Lung microvascular endothelial cell (primary cell): ENCODE results near the gene SIK3. TPM values are rescaled to one million over a fixed set of nuclear protein-coding genes. Genes with fewer than 3 reads are reported as not detected.
A peak's percentile ranks its signal among the peaks of the same experiment; 100 is the strongest.

Source experiments
- DNase-seq, 2 donors: peaks; one replicate each; pipeline versions ENCODE4 v3.0.0 to v3.0.0-alpha.2; 2010; ENCODE audit warnings: low read depth in 2 of 2
- total RNA-seq: library from RNA; depleted of rRNA; stranded (reverse); fragments of >200 nt; gene quantifications from 2 replicates; pipeline ENCODE4 v1.2.1, GENCODE V29; 2014

The SIK3 gene
- total RNA-seq, 1 donor from 2014 or later: 6.3 TPM

DNA sequence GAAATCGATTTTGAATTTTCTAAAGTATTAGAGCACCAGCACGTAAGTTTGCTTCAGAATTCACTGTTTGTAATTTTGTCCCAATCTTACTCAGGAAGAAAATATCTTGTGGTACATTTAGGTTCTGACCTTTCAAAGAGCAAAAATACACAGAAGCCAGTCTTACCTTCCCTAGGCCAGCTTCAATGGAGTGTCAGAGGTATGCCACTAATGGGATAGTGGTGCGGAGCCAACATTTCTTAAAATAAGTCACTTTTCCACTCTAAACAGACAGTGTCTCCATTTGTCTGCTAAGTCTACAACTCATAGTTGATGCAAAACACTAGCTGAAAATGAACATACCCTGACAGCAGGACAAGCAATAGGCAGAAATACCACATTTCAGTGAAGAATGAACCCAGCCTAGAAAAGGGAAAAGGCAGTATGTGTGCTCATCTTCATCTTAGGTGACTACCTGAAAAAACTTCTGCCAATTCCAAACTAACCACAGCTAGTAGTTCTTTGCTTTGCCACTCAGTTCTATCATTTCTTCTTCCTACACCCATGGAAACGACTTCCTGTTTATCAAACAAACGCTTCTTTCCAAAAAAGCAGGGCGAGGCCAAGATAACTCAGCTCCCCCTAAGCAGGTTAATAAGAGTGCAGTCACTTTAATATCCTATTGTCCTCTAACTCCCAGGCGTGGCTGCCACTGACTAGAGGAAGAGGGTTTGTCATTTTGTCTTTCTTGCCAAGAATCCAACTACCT is 166.8 kb downstream of the SIK3 start:
- peak; percentile 38 to 72 for DNase-seq

GRCh38 chr11:116930586-116930985 is 167.6 kb downstream of the SIK3 start:
- DNase-seq: no peak

DNA sequence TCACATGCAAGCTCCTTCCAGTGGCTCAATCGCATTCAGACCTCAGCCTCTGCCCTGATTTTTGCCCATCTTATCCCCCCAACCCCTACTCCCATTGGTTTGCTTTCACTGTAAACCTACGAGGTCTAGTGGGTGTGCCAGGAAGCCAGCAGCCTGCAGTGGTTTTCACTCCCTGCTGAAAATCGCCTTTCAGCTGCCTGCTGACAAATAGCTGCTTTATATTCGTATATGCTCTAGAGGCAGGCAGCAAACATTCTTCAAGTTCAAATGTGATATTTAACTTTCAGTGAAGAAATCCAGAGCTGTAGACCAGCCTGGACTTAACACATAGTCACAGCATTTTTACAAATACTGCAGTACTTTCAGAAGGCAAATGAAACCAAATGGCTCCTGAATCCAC is 168.1 kb downstream of the SIK3 start:
- DNase-seq: peak; percentile 30 to 33

DNA sequence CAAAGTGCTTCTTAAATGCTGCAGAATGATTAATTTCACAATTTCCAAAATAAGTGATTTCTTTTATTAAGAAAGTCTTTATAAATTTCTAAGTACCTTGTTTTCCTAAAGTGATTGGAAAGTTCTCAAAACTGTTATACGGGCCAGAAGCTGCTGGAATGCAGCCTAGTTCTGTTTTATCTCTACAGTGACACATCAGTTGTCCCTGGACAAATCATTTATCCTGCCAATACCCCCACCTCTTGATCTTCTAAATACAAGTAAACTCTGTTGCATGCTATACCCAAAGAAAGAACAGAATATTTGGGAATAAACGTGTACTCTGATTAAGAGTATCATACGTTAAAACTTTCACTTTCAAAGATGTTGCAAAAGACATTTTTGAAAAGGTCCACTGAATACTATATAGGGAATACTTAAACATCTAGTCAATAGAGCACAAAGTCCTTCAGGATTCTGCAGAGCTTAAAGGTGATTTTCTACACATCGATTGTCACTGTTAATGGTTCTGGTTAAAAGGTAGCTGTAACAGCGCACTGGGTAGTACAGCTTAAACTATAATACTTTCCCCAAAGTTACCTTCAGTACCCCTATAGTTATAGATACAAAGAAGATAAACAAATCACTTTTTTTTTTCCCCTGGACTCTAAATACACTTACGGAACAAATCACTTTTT is 168.7 kb downstream of the SIK3 start:
- peak; percentile 18 to 57 for DNase-seq

- DNase-seq: no peak
Observed at GRCh38 chr11:116928845-116929244, 169.4 kb downstream of the SIK3 start.

GRCh38 chr11:116928102-116928777 is 170.0 kb downstream of the SIK3 start:
- no peak for DNase-seq

- DNase-seq: peak in 1 of 2 donors; percentile 45
Observed at GRCh38 chr11:116927163-116927974, 170.9 kb downstream of the SIK3 start.

- DNase-seq: no peak
Observed at GRCh38 chr11:116925050-116925449, 173.2 kb downstream of the SIK3 start.

DNA sequence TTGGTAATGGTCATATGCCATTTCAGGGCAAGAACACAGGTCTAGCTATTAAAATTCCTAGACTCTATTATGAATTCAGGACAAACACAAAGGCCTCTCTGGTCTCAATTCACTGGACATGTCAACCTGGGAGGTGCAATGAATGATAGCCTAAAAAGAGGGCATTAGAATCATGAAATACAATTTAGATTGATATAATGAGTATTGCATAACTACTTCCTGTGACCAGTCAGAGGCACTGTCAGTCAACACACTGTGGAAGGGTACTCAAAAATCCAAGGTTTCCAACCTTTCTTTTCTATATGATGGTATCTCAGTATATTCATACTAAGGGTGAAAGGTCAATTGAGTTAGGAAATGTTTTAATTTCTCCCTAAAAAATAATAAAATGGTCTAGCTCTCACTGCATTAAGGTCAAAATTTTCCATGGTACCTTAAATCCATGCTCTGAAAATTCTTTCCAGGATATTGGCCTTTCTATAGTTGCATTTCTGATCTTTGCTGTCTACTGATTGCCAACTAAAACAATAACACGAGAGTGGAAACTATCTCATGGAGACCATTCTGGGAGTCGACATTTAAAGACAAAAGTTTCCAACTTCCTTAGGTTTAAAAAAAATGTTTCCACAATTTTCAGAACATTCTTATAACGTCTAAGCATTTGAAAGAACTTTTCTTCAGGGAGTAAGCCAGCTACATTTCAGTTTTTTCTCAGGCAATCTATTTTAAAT is 179.1 kb downstream of the SIK3 start:
- DNase-seq: peak in 1 of 2 donors; percentile 70

GRCh38 chr11:116917632-116918031 is 180.6 kb downstream of the SIK3 start:
- DNase-seq: no peak

- no peak for DNase-seq
Observed at GRCh38 chr11:116916886-116917285, 181.3 kb downstream of the SIK3 start.

DNA sequence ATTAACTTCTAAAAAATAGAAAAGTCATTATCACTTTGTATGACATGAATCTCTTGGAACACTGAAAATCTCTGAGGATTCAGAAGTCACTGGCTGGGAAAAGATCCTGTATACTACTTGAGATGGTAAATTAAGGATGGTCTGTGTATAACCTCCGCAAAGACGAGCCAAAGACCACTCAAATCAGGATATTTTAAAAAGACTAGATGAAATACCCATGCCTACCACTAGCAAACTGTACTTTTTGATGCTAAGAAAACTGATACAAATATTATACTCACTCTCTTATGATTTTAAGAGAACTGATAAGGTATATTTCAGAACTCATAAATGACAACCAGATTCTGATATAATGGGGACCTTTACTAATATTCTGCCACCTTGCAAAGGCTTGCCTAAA is 182.2 kb downstream of the SIK3 start:
- DNase-seq: no peak

DNA sequence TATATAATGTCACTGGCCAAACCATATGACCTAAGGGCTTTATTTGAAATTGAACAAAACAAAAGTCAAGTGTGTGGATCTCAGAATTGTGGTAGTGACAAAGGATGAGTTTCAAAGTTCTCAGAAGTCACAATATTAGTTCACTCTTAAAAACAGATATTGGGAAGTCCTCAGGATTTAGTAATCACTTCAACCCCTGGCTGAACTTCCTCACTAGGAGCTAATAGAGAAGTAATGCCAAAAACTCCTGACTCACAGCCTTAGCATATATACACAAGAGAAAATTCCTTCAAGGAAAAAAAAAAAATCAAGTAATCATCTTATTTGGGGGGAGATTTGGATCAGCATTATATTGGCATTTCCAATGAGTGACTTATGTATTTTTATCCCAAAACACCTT is 185.2 kb downstream of the SIK3 start:
- peak in 1 of 2 donors; percentile 73 for DNase-seq

DNA sequence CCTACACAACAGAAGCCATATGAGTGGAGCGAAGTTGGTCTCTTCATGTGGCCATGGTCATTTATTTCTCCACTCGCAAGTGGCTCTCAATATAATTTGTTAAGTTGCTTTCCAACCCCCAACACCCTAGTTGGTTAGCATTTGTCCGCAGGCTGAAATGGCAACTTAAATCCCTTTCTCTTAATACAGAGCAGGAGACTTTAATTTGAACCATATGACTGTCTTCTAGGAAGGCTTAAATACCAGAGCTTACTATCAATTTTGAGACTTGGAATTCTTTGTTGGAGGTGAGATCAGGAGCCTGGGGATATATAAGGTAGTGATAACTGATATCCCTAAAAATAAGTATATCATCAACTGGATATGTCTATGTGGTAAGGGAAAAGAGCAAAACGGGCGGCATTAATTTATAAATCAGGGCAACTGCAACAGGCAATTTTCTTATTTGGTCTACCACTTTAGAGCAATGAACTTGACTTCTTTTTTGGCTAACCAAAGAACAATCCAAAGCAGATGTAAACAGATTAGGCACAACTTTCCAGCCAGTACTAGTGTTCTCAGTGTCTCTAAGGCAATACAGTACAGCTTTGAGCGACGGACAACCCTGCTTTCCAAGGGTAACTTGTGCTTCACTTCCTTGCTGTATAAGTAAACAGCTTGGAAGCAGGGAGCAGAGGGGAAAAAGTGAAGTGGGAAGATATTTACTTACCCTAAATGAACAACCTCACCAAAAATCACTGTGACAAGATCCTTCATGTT is 186.1 kb downstream of the SIK3 start:
- no peak for DNase-seq

DNA sequence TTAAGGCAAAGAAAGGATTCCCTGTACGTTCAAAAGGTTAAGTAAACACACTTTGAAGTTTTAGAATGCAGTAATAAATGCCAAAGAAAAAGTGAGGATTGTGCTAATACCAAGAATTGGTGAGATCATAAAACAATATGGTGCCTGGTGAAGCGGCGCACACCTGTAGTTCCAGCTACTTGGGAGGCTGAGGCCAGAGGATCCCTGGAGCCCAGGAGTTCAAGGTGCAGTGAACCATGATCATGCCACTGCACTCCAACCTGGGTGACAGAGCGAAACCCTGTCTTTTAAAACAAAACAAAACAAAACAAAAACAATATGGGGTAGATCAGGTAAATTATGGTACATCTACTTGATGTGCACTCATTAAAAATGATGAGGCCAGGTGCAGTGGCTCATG is 187.4 kb downstream of the SIK3 start:
- DNase-seq: no peak

- no peak for DNase-seq
Observed at GRCh38 chr11:116910378-116910777, 187.8 kb downstream of the SIK3 start.

DNA sequence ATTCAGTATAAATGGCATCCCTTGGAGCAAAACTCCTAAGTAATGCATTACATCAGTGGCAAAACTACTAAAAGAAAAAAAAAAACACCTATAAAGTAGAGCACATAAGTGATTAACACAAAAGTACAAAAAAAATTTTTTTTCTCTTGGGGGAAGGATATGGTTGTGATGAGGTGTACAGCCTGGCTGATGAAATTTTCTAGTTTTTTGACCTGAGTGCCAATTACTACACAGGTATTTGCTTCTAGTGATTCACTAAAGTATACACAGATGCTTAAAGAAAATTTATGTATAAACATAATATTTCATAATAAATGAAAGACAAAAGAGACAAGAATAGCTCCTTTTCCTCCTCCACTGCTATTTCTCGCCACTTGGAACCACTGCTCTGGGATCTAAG is 189.0 kb downstream of the SIK3 start:
- DNase-seq: no peak

- DNase-seq: no peak
Observed at GRCh38 chr11:116906479-116906878, 191.7 kb downstream of the SIK3 start.

DNA sequence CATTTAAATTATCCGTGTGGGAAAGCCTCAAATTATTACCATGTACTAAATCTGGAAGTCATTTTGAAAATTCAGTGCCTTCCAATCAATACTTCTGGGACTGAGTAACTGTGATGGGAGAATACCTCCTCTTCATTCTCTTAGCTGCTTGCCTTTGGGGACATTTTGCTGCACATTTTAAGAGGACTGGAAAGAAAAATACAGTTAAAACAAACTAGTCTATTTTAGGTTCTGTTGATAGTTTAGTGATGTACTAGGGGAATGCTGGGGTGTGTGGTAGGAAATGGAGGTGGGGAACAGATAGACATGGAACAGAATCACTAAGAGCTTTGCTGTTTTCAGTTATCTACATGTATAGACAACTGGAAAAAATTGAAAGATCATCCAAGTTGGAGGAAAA is 195.1 kb downstream of the SIK3 start:
- no peak for DNase-seq

DNA sequence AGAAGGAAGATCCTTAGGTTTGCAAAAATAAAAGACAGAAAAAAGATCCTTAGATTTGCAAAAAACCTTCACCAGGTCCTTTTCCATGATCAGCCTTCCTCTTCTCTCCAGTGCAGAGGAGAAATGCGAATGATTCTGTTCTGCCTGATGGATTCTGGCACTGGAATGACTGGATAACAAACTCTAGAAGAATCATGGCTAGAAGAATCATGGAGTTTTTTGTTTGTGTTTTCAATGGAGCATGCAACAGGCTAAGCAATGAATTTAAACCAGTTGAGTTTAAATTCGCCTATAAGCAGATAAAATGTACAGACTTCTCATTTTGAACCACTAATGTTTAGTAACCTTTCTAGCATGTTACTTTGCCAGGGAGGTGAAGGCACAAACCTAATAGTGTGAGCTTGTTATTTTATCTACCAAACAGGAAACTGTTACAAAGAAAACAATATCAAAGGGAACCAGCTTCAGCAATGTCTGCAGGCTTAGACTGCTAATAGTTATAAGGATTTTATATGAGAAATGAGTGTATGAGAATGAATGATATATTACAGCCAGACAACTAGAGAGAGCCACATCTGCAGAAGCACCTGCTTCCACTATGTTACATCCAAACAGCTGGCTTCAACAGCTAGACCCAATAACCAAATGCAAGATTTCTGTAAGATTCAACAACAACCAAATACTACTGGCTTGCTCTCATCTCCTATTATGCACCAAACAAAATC is 196.1 kb downstream of the SIK3 start:
- peak in 1 of 2 donors; percentile 10 for DNase-seq
